Activated naive CD8-positive, alpha-beta T cell treated with anti-CD3 and anti-CD28 coated beads, Interleukin-2, amount 50 U/mL, for 24 hours (primary cell): ENCODE measurements around the gene GAS6.

Source experiments
- ATAC-seq: fragments of 150-1000 bp; cut with Tn5 transposase; one replicate; pipeline ENCODE4 v1.10.0; 2021
- DNase-seq: peaks from one replicate; pipeline ENCODE4 v3.0.0; 2021
- H3K27ac Mint-ChIP-seq: one replicate; pipeline ENCODE4 v1.8.0; 2021; ENCODE audit warnings: mild to moderate bottlenecking, mixed read lengths
- H3K27me3 Mint-ChIP-seq: one replicate; pipeline ENCODE4 v1.8.0; 2021; ENCODE audit warnings: mixed read lengths
- H3K36me3 Mint-ChIP-seq: one replicate; pipeline ENCODE4 v1.8.0; 2021; ENCODE audit warnings: low read depth, mixed read lengths
- H3K4me1 Mint-ChIP-seq: one replicate; pipeline ENCODE4 v1.8.0; 2021; ENCODE audit warnings: mixed read lengths
- H3K4me3 Mint-ChIP-seq: one replicate; pipeline ENCODE4 v1.8.0; 2021; ENCODE audit warnings: mild to moderate bottlenecking, moderate library complexity, mixed read lengths
- H3K9me3 Mint-ChIP-seq: one replicate; pipeline ENCODE4 v1.8.0; 2021; ENCODE audit warnings: mixed read lengths

Gene GAS6

DNA sequence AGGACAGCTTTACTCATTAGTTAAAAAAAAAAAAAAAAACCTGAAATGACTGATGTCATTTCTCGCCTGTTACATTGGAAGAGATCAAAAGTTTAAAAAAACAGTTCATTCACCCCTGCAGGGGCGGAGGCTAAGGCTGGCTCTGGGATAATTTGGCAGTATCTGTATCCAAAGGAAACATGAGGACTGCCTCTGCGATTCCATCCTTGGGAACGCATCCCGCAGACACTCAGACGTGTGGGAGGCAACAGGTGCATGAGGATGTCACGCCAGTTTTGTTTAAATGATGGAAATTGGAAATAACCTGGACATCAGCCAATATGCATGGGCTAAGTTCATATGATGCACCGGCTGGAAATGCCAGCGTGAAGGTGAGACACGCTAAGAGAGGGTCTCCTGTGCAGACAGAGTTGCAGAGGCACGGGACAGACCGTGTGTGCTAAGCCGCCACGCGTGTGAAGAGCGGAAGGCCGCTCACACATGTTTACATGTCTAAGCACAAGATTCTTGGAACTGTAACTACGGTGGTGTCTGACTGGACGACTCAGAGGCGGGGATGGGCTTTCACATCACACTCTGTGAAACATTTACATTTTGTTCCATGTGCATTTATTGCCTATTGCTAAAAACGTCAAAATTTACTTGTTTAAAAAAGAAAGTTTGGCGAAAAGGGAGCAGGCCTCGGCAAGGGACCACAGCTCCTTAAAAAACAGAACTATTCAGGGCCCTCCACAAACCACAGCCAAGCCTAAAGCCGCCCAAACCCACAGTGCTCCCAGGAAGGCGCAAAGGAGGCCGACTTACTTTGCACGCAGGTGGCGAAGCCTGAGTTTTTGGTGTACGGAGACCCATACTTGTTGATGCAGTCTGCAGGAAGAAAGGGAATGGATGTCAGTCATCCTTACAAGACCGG lies 17.9 kb downstream of the GAS6 start:
- no peak overlapping the region for H3K27ac Mint-ChIP-seq
- no peak overlapping the region for H3K4me3 Mint-ChIP-seq
- H3K27me3 Mint-ChIP-seq: peaks cover 3% of the 10 kb centered on the region
- peaks cover 27% of the 10 kb centered on the region for H3K4me1 Mint-ChIP-seq
- H3K36me3 Mint-ChIP-seq: no peaks in the 10 kb centered on the region
- no peaks in the 10 kb centered on the region for H3K9me3 Mint-ChIP-seq
- no peak for DNase-seq
- ATAC-seq: peak; percentile 29

DNA sequence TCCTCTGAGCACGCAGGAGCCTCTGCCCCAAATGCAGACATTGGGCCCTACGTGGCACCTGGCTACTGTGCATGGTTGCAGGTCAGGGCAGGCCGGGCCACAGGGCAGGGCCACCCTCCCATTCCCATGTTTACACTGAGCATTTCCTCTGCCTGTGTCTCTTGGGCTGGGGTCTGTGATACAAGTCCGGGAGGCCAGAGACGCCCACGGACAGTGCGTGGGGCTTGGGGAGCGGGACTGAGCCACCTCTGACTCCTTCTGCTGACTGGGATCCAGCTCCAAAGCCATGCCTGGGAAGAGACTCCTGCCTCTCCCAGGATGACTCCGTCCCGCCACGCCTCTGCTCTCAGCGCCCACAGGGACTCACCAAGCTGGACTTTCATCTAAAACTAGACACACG lies 18.8 kb downstream of the GAS6 start:
- no peak overlapping the region for H3K4me3 Mint-ChIP-seq
- H3K27ac Mint-ChIP-seq: no peak overlapping the region
- H3K4me1 Mint-ChIP-seq: peaks cover 27% of the 10 kb centered on the region
- DNase-seq: no peak
- peaks cover 3% of the 10 kb centered on the region for H3K27me3 Mint-ChIP-seq
- no peaks in the 10 kb centered on the region for H3K9me3 Mint-ChIP-seq
- ATAC-seq: no peak
- H3K36me3 Mint-ChIP-seq: no peaks in the 10 kb centered on the region

DNA sequence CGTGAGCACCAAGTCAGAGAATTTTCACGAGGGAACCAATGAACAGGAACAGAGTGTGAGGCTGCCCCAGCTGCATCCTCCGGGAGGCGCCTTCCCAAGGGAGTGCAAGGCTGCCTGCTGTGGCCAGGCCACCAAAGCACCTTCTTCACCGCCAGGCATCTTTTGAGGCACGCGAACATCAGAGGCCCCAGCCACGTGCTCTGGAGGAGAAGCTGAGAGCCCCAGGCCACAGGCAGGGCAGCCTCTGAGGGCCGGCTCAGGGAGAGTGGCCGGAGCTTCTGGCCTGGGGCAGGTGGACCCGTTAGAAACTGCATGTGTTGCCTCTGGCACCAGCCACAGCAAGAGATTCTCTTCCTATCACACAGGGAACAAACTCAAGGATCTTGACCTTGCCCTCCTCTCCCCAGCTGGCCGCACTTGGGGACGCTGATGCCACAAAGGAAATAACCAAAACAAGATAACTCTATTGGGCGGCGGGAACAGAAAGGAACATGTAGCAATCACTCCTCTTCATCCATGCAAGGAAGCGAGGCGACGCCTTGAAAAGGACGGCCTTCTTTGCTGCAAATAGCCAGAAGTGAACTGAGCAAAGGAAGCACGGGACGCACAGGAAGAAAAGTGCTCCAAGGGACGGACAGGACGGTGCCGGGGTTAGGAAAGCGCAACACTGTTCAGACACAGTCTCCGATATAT lies 19.9 kb downstream of the GAS6 start:
- Mint-ChIP-seq H3K36me3 (no peaks in the 10 kb centered on the region), H3K27ac (no peak overlapping the region)

DNA sequence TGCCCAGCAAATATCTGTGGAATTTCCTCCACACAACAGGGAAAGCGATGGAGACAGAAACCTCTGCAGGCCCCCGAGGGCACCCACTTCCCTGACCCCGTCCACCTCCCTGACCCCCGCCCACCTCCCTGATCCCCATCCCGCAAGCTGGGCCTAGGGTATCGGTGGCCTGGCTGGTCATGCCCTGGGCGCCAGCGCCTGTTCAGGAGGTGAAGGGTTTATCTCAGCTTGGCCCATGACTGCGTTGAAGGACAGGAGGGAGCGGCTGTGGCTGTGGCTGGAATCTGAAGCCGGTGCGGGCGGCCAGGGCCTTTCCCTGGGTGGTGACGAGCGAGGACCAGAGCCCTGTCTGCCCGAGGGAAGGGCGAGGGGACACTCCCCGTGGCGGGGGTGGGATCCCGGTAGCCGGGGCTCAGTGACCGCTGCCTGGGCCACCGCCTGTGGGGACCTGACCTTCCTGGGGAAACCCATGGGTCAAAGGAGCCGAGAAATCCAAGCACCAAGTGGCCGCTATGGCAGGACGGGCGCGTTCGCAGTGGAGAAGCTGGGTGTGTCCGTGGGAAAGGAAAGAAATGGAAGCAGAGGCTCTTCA lies 20.7 kb downstream of the GAS6 start:
- Mint-ChIP-seq H3K36me3 (no peaks in the 10 kb centered on the region), H3K4me3 (no peak overlapping the region), H3K4me1 (peaks cover 27% of the 10 kb centered on the region), H3K27ac (no peak overlapping the region), H3K9me3 (no peaks in the 10 kb centered on the region), H3K27me3 (peaks cover 3% of the 10 kb centered on the region)
- DNase-seq: no peak
- no peak for ATAC-seq

More for the DNA sequence above, 19.9 kb downstream of the GAS6 start:
- no peak overlapping the region for H3K4me3 Mint-ChIP-seq
- peaks cover 27% of the 10 kb centered on the region for H3K4me1 Mint-ChIP-seq
- peaks cover 3% of the 10 kb centered on the region for H3K27me3 Mint-ChIP-seq
- DNase-seq: no peak
- no peaks in the 10 kb centered on the region for H3K9me3 Mint-ChIP-seq
- no peak for ATAC-seq

DNA sequence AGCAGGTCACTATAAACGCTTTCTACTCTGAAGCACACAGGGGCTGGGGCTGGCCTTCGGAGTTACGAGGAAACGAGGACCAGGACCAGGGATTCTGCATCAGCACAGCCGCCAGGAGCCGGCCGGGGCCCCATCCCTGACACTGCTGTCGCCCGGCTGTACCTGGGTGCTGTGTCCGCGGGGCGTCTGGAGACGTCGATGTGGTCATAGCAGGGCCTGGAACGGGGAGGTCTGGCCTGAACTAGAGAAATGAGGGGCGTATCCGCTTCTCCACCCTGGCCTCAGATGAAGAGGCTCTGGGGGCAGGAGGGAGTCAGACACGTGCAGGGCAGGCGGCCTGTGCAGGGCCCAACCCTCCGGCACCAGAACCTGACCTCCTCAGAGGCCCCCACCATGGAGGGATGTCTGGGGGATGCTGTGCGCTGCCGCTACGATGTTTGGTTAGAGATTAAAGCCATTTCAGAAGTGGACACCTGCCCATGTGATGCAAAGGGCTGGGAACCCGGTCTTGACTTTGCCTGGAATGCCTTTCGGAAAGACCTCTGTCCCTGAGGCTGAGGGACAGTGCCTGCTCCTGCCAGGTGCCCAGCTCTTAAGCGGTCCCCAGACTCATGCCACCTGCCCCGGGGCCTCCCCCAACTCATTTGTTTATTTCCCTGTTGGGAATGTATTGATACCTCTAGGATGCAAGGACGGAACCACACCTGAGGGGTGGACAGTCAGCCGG lies 21.4 kb downstream of the GAS6 start:
- Mint-ChIP-seq H3K4me3 (no peak overlapping the region), H3K4me1 (peaks cover 27% of the 10 kb centered on the region), H3K9me3 (no peaks in the 10 kb centered on the region), H3K27ac (no peak overlapping the region), H3K27me3 (peaks cover 3% of the 10 kb centered on the region), H3K36me3 (no peaks in the 10 kb centered on the region)
- ATAC-seq: no peak
- DNase-seq: no peak

DNA sequence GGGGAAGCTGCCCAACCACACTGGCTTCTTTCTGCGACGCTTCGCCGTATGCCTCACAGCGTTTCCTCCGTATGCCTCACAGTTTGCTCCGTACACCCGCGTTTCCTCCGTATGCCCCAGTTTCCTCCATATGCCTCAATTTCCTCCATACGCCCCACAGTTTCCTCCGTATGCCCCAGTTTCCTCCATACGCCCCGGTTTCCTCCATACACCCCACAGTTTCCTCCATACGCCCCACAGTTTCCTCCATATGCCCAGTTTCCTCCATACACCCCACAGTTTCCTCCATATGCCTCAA lies 22.6 kb downstream of the GAS6 start:
- no peaks in the 10 kb centered on the region for H3K36me3 Mint-ChIP-seq
- H3K4me1 Mint-ChIP-seq: peaks cover 24% of the 10 kb centered on the region
- no peak overlapping the region for H3K27ac Mint-ChIP-seq
- H3K9me3 Mint-ChIP-seq: no peaks in the 10 kb centered on the region
- ATAC-seq (no peak), DNase-seq (no peak)
- H3K4me3 Mint-ChIP-seq: no peak overlapping the region
- H3K27me3 Mint-ChIP-seq: peaks cover 3% of the 10 kb centered on the region

DNA sequence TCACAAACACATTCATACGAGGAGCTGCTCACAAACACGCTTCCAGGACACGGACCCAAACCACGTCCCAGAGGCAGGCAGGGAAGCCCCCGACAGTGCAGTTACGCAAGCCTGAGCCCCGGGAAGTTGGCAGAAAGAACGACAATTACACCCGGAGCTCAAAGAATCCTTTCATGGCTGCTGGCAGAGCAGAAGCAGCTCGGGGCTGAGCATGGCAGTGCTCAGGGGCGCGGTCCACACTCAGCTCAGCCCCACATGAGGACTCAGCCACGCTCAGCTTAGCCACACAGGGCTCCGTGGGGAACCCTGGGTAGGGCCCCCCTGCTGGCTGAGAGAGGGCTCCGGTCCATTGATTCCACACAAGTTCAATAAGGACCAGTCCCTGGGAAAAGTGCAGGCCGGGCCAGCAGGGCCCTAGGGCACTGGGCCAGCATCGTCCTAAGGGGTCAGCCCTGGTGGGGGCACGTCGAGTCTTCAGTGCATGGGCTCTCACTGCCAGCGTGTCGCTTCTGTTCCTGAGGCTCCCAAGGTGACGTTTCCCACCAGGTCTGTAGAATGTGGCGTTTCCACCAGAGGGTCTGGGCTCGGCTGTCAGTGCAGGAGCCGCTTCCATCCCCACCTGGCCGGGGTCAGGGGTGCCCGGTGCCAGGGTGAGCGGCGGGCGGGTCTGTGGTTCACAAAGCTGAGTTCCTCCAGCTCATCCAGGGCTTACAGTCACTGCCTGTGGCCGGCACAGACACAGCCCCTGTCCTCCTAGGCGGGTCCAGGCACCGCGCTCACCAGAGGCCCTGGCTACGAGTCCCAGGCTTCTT lies 23.1 kb downstream of the GAS6 start:
- Mint-ChIP-seq H3K4me1 (peaks cover 19% of the 10 kb centered on the region), H3K27ac (no peak overlapping the region), H3K9me3 (no peaks in the 10 kb centered on the region), H3K27me3 (peaks cover 3% of the 10 kb centered on the region), H3K4me3 (no peak overlapping the region), H3K36me3 (no peaks in the 10 kb centered on the region)
- no peak for ATAC-seq
- DNase-seq: no peak

DNA sequence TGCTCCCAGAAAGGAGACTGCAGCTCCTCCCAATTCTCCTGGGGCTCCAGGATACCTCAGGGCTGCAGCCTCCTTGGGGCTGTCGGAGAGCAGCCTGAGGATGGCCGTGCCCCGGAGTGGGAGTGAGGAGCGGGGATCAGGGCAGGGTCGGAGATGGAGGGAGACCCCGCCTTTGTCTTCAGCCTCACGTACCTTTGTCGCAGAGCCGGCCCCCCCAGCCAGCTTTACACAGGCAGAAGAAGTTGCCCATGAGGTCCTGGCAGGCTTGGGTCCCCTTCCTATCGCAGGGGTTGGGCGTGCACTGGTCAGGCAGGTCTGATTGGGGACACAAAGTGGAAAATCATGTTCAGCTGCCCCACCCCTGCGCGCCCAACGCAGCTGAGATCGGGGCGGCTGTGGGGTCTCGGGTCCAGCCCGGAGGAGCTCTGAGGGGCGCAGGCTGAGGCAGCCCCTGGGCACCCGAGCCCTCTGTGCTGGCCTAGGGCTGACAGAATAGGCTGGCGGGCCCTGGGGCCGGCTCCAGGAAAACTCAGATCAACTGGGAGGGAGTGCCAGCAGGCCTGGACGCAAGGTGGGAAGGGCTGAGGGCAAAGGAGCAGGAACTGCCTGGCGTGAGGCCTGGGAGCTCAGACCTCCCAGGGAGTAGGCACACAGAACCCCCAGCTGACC lies 24.2 kb downstream of the GAS6 start:
- no peaks in the 10 kb centered on the region for H3K36me3 Mint-ChIP-seq
- no peak for ATAC-seq
- H3K27me3 Mint-ChIP-seq: peaks cover 3% of the 10 kb centered on the region
- no peaks in the 10 kb centered on the region for H3K9me3 Mint-ChIP-seq
- no peak overlapping the region for H3K27ac Mint-ChIP-seq
- H3K4me3 Mint-ChIP-seq: no peak overlapping the region
- DNase-seq: no peak
- H3K4me1 Mint-ChIP-seq: peaks cover 9% of the 10 kb centered on the region

DNA sequence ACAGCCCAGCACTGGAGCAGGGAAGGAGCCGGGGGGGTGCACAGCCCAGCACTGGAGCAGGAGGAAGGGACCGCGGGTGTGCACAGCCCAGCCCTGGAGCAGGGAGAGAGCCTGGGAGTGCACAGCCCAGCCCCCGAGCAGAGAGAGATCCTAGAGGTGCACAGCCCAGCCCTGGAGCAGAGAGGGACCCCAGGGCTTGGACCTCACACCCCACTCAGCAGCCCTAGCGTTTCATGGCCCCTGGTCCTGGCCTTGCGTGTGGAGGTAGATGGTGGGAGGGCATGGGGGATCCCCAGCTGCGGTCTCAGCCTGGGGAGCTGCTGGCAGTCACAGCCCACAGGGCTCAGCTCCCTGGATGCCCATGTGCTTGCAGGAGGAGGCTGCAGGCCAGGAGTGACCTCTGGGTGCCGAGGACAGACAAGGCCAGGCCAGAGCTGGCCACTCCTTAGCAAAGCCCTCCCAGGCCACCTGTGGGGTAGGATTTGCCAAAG lies 25.1 kb downstream of the GAS6 start:
- Mint-ChIP-seq H3K4me1 (peaks cover 7% of the 10 kb centered on the region), H3K4me3 (no peak overlapping the region)

DNA sequence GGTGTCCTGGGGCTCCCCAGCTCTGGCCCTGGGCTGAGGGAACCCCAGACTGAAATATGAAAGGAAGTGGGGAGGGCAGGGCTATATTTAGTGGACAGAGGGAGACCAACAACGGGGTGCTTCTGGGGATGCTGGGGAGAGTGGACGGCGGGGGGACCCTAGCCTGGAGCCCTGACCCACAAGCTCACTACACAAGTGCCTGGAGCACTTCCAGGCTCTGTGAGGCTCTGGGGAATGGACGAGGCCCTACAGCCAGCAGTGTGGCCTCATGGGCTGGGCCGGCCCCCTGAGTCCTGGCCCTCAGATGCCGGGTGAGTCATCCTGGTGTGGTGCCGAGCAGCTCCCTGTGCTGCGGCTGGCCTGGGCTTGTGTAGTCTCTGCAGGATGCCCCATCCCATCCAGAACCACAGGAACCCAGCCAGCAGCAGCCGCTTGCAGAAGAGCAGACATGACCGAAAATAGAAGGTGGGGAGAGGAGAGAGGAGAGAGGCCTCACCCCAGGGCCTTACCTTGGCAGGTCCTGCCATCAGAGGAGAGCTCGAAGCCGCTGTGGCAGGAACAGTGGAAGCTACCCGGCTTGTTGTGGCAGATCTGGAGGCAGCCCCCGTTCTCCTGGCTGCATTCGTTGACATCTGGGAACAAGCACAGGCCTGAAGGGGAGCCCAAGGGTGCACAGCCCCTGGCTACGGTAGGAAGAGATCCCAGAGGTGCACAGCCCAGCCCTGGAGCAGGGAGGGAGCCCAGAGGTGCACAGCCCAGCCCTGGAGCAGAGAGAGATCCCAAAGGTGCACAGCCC lies 26.1 kb downstream of the GAS6 start:
- H3K36me3 Mint-ChIP-seq: peaks cover 3% of the 10 kb centered on the region
- DNase-seq: no peak
- peaks cover 7% of the 10 kb centered on the region for H3K4me1 Mint-ChIP-seq
- H3K4me3 Mint-ChIP-seq: no peak overlapping the region
- ATAC-seq: no peak
- no peak overlapping the region for H3K27ac Mint-ChIP-seq
- H3K27me3 Mint-ChIP-seq: peaks cover 3% of the 10 kb centered on the region
- H3K9me3 Mint-ChIP-seq: no peaks in the 10 kb centered on the region

More for the DNA sequence above, 25.1 kb downstream of the GAS6 start:
- Mint-ChIP-seq H3K36me3 (no peaks in the 10 kb centered on the region), H3K9me3 (no peaks in the 10 kb centered on the region), H3K27ac (no peak overlapping the region), H3K27me3 (peaks cover 3% of the 10 kb centered on the region)
- ATAC-seq (no peak), DNase-seq (no peak)

DNA sequence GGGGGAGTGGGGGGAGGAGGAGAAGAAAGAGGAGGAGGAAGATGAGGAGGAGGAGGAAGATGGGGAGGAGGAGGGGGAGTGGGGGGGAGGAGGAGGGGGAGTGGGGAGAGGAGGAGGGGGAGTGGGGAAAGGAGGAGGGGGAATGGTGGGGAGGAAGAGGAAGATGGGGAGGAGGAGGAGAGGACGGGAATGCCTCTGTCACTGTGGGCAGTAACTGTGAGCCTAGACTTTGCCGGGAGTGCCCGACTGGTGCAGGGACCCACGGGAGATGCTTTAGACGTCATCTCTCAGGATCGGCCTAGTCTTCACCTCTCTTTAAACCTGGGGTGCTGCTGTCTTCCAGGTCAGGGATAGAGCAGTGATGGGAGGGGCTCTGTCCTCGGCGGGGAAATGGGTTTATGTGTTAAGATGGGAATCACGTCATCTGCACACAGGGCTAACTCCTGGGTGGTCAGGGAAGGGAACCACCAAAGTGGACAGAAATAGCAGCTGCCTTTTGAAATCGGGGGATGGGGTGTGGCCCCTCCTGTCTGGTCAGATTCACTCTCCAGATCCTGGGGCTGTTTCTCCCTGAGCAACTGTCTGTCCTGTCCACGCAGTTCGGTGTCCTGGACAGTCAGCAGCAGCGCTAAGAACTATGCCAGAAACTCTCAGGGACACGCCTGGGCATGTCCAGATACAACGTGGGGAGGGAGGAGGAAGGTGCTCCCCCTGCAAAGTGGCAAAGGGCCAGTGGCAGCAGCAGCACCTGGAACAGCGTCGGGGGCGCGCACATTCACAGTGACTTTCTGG lies 26.9 kb downstream of the GAS6 start:
- no peaks in the 10 kb centered on the region for H3K9me3 Mint-ChIP-seq
- peaks cover under 1% of the 10 kb centered on the region for H3K27me3 Mint-ChIP-seq
- ATAC-seq (no peak), DNase-seq (no peak)
- H3K4me1 Mint-ChIP-seq: peaks cover 5% of the 10 kb centered on the region
- H3K4me3 Mint-ChIP-seq: no peak overlapping the region
- H3K36me3 Mint-ChIP-seq: peaks cover 3% of the 10 kb centered on the region
- H3K27ac Mint-ChIP-seq: no peak overlapping the region

DNA sequence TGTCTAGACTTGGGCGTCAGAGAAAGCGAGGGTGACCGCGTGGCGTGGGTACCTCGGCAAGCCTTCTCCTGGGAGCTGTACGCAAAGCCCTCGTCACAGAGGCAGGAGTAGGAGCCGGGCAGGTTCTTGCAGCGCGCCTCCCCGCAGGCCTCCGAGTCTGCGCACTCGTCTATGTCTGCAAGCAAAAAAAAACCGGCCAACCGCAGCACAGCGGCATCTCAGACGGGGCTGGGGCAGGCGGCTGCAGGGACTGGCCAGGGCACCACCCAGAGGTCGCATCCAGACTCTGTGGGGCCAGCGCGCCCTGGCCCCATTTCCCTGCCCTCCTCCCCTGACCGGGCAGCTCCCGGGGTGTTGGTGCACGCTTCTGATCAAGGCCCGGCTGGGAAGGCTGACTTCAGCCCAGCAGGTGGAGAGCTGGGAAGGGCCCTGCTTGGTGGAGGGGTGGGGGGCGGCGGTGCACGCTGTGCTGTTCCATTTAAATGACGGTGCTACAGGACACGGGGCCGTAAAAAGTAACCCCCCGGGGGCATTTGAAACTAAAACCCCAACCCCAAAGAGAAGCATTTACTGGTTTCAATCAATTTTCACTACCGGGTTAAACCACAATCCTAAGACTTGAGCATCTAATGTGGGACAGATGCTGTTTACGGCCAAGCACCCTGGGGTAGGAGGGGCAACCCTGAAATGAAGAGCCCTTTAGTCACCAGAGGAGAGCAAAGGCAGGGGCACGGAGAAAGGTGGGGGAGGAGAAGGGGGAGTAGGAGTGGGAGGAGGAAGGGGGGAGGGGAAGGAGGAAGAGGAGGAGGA lies 28.2 kb downstream of the GAS6 start:
- ATAC-seq: no peak
- Mint-ChIP-seq H3K36me3 (peaks cover 3% of the 10 kb centered on the region), H3K4me1 (peaks cover 2% of the 10 kb centered on the region), H3K9me3 (no peaks in the 10 kb centered on the region), H3K4me3 (no peak overlapping the region), H3K27ac (no peak overlapping the region), H3K27me3 (no peaks in the 10 kb centered on the region)
- DNase-seq: no peak
